OCI-LY1 (cell line): ENCODE results near the gene PREX1.

ENCODE experiments used
- H2AFZ ChIP-seq: fragments of 200-600 bp; sonication (generic), shearing (Covaris generic); 2 replicates; pipeline ENCODE4 v1.6.0; 2014; ENCODE audit warnings: antibody characterized with exemption, mild to moderate bottlenecking, low read length
- H3F3A ChIP-seq: fragments of 200-600 bp; sonication (generic), shearing (Covaris generic); 2 replicates; pipeline ENCODE4 v1.6.0; 2014; ENCODE audit warnings: mild to moderate bottlenecking, antibody characterized with exemption, low read length, moderate library complexity; ENCODE audit not compliant: insufficient read depth
- H3K27ac ChIP-seq: fragments of 200-600 bp; sonication (generic); 2 replicates; pipeline ENCODE4 v1.5.1; 2014; ENCODE audit warnings: low read length, mixed run types, mild to moderate bottlenecking, low read depth; ENCODE audit not compliant: poor library complexity, severe bottlenecking
- H3K27me3 ChIP-seq: fragments of 200-600 bp; sonication (generic); 2 replicates; pipeline ENCODE4 v1.6.0; 2014; ENCODE audit warnings: antibody characterized with exemption, mild to moderate bottlenecking, low read length, moderate library complexity; ENCODE audit not compliant: insufficient read depth
- H3K36me3 ChIP-seq: fragments of 200-600 bp; sonication (generic); 2 replicates; pipeline ENCODE4 v1.6.1; 2014; ENCODE audit warnings: mild to moderate bottlenecking, antibody characterized with exemption, low read length, moderate library complexity, mixed read lengths; ENCODE audit not compliant: insufficient read depth
- H3K4me1 ChIP-seq: fragments of 200-600 bp; sonication (generic); 2 replicates; pipeline ENCODE4 v1.5.1; 2014; ENCODE audit warnings: mild to moderate bottlenecking, low read length, moderate library complexity; ENCODE audit not compliant: insufficient read depth, severe bottlenecking
- H3K4me2 ChIP-seq: fragments of 200-600 bp; sonication (generic), shearing (Covaris generic); 2 replicates; pipeline ENCODE4 v1.6.1; 2014; ENCODE audit warnings: low read length
- H3K4me3 ChIP-seq: fragments of 200-600 bp; sonication (generic); 2 replicates; pipeline ENCODE4 v1.5.1; 2014; ENCODE audit warnings: low read length, low read depth, mild to moderate bottlenecking, mixed read lengths; ENCODE audit not compliant: poor library complexity, severe bottlenecking
- H3K79me2 ChIP-seq: fragments of 200-600 bp; shearing (Covaris generic); 2 replicates; pipeline ENCODE4 v1.6.1; 2016; ENCODE audit warnings: mixed run types, low read length, mixed read lengths; ENCODE audit not compliant: insufficient read depth
- H3K9ac ChIP-seq: fragments of 200-600 bp; sonication (generic), shearing (Covaris generic); 2 replicates; pipeline ENCODE4 v1.6.1; 2014; ENCODE audit warnings: mild to moderate bottlenecking, low read length, mixed read lengths
- H3K9me2 ChIP-seq: fragments of 200-600 bp; sonication (generic), shearing (Covaris generic); 2 replicates; pipeline ENCODE4 v1.6.1; 2014; ENCODE audit warnings: low read depth, mild to moderate bottlenecking, low read length, mixed read lengths
- H3K9me3 ChIP-seq: fragments of 200-600 bp; shearing (Covaris generic); 2 replicates; pipeline ENCODE4 v1.6.1; 2014; ENCODE audit warnings: low read length, mixed read lengths
- H4K20me1 ChIP-seq: fragments of 200-600 bp; sonication (generic), shearing (Covaris generic); 2 replicates; pipeline ENCODE4 v1.6.0; 2016; ENCODE audit warnings: mild to moderate bottlenecking, low read length; ENCODE audit not compliant: insufficient read depth
- EZH2 ChIP-seq: fragments of 200-600 bp; sonication (generic), shearing (Covaris generic); IDR thresholded peaks from 2 replicates; pipeline ENCODE4 v1.8.0; 2017; ENCODE audit warnings: borderline replicate concordance, mixed run types, mild to moderate bottlenecking, antibody characterized with exemption, low read length, moderate library complexity, mixed read lengths
- TF ChIP-seq, protein P1 (sequence below): fragments of 200-600 bp; sonication (generic), shearing (Covaris generic); IDR thresholded peaks from 2 replicates; pipeline ENCODE4 v1.5.1; 2017; ENCODE audit warnings: mild to moderate bottlenecking, antibody characterized with exemption, low read length, moderate library complexity, mixed read lengths

The PREX1 gene

DNA sequence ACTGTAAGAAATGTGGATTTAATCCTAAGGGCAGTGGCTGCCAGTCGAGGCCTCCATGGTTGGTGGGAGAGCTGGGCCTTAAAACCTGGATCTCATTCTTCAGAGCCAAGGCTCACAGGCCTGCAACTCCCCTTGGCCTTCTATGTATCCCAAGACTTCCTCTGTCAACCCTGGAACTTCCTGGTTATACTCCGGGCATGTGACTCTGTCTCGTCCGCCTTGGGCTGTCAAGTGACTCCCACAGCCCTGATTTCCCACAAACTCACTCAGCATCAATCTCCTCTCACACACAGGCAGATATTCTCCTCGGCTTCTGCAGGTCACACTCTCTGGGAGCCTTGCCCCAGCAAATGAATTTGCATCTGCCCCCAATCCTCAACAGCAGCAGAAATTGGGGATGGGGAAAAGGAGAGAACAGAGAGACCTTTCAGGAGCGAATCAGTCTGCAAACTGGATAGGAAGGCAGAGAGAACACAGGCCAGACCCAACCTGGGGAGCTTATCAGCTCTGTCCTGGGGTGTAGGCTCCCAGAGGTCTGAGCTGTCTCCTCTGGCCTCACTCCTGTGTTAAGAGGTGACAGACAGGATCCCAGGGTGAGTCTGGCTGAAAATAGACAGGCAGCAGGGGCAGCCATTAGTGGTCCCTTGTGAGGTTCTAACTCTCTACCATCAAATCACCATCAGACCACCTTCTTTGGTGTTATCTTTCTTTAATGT is 30.4 kb upstream of the PREX1 start:
- Histone ChIP-seq H3K27me3 (peaks cover 14% of the 10 kb centered on the region; the same call in 1 of the 2 replicates), H3K79me2 (no peaks in the 10 kb centered on the region), H3K27ac (no peak overlapping the region), H3F3A (no peaks in the 10 kb centered on the region), H4K20me1 (no peaks in the 10 kb centered on the region), H3K9ac (no peak overlapping the region), H3K4me1 (no peaks in the 10 kb centered on the region), H3K9me3 (no peaks in the 10 kb centered on the region), H3K4me3 (no peak overlapping the region), H3K4me2 (no peak overlapping the region), H3K36me3 (no peaks in the 10 kb centered on the region), H2AFZ (no peak overlapping the region), H3K9me2 (no peaks in the 10 kb centered on the region)
- TF ChIP-seq EZH2: no peak
- TF ChIP-seq, protein P1, sequence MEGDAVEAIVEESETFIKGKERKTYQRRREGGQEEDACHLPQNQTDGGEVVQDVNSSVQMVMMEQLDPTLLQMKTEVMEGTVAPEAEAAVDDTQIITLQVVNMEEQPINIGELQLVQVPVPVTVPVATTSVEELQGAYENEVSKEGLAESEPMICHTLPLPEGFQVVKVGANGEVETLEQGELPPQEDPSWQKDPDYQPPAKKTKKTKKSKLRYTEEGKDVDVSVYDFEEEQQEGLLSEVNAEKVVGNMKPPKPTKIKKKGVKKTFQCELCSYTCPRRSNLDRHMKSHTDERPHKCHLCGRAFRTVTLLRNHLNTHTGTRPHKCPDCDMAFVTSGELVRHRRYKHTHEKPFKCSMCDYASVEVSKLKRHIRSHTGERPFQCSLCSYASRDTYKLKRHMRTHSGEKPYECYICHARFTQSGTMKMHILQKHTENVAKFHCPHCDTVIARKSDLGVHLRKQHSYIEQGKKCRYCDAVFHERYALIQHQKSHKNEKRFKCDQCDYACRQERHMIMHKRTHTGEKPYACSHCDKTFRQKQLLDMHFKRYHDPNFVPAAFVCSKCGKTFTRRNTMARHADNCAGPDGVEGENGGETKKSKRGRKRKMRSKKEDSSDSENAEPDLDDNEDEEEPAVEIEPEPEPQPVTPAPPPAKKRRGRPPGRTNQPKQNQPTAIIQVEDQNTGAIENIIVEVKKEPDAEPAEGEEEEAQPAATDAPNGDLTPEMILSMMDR: no peak

DNA sequence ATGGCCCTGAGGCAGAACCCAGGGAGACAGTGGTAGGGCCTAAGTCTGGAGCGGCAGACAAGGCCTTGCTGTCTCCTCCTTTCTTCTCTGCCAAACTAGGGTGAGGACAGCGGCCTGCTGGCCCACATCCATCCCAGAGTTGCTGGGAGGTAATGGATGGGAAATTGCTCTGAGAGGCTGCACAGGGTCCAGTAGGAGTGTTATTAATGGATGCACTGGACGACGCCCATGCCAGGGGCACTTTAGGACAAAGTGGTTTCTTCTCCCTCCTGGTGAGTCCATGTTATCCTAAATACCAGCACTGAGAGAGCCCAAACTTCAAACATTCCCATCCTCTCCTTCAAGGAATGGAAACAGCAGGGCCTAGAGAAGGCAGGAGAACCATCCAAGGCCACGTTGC is 28.3 kb upstream of the PREX1 start:
- Histone ChIP-seq H3K36me3 (no peaks in the 10 kb centered on the region), H3K79me2 (no peaks in the 10 kb centered on the region), H4K20me1 (no peaks in the 10 kb centered on the region), H3K4me1 (no peaks in the 10 kb centered on the region), H3K9ac (no peak overlapping the region), H2AFZ (no peak overlapping the region), H3F3A (no peaks in the 10 kb centered on the region), H3K9me3 (no peaks in the 10 kb centered on the region), H3K27ac (no peak overlapping the region), H3K27me3 (peaks cover 14% of the 10 kb centered on the region; the same call in 1 of the 2 replicates), H3K4me3 (no peak overlapping the region), H3K4me2 (no peak overlapping the region), H3K9me2 (no peaks in the 10 kb centered on the region)
- no peak for TF ChIP-seq EZH2
- TF ChIP-seq, protein P1: no peak

GRCh38 chr20:48855046-48855445 is 27.2 kb upstream of the PREX1 start:
- H2AFZ ChIP-seq: no peak overlapping the region
- H3K79me2 ChIP-seq: no peaks in the 10 kb centered on the region
- H3F3A ChIP-seq: no peaks in the 10 kb centered on the region
- H3K27me3 ChIP-seq: peaks cover 14% of the 10 kb centered on the region; the same call in 1 of the 2 replicates
- H3K4me2 ChIP-seq: no peak overlapping the region
- no peaks in the 10 kb centered on the region for H3K9me3 ChIP-seq
- no peaks in the 10 kb centered on the region for H3K9me2 ChIP-seq
- H3K36me3 ChIP-seq: no peaks in the 10 kb centered on the region
- no peaks in the 10 kb centered on the region for H3K4me1 ChIP-seq
- TF ChIP-seq, protein P1: no peak
- no peak for TF ChIP-seq EZH2
- H4K20me1 ChIP-seq: no peaks in the 10 kb centered on the region
- H3K9ac ChIP-seq: no peak overlapping the region
- H3K4me3 ChIP-seq: no peak overlapping the region
- no peak overlapping the region for H3K27ac ChIP-seq
